Kidney (tissue), 14 donors: ENCODE measurements around the gene CPNE2. TPM values are rescaled to one million over a fixed set of nuclear protein-coding genes. Genes with fewer than 3 reads are reported as not detected.

Experiments
- DNase-seq, 5 donors: peaks; one replicate each; pipeline ENCODE4 v3.0.0-alpha.2; 2013 to 2020
- FAIRE-seq: peaks from 2 replicates; lab custom pipeline; 2012; peaks lifted over from hg19 to GRCh38; lab: Jason Lieb, UNC
- H3K27ac ChIP-seq, 2 donors: one replicate each; pipeline ENCODE4 v1.7.0; 2013; ENCODE audit warnings: low read depth in 2 of 2, low read length in 2 of 2, inconsistent platforms in 1 of 2
- H3K27me3 ChIP-seq: one replicate; pipeline ENCODE4 v1.7.1; 2013; ENCODE audit warnings: low read length, inconsistent platforms; ENCODE audit not compliant: control insufficient read depth, insufficient read depth
- H3K36me3 ChIP-seq, 3 donors: one replicate each; pipeline versions ENCODE4 v1.7.0 to v1.7.1; 2013; ENCODE audit warnings: low read length in 3 of 3, control low read depth in 1 of 3, inconsistent platforms in 1 of 3; ENCODE audit not compliant: insufficient read depth in 3 of 3, control insufficient read depth in 2 of 3
- H3K4me1 ChIP-seq, 3 donors: one replicate each; pipeline versions ENCODE4 v1.7.0 to v1.7.1; 2013; ENCODE audit warnings: low read length in 3 of 3, inconsistent platforms in 1 of 3, low read depth in 1 of 3; ENCODE audit not compliant: control insufficient read depth in 2 of 3, insufficient read depth in 2 of 3
- H3K4me3 ChIP-seq, 3 donors: one replicate each; pipeline versions ENCODE4 v1.7.0 to v1.8.1; 2013; ENCODE audit warnings: low read length in 3 of 3, control low read depth in 1 of 3, inconsistent platforms in 1 of 3
- H3K9ac ChIP-seq, 3 donors: one replicate each; pipeline versions ENCODE4 v1.7.0 to v1.7.1; 2013; ENCODE audit warnings: low read length in 3 of 3, control low read depth in 1 of 3, inconsistent platforms in 1 of 3
- H3K9me3 ChIP-seq, 3 donors: one replicate each; pipeline versions ENCODE4 v1.7.0 to v1.7.1; 2013; ENCODE audit warnings: low read length in 3 of 3, control low read depth in 1 of 3, inconsistent platforms in 1 of 3; ENCODE audit not compliant: control insufficient read depth in 2 of 3, insufficient read depth in 1 of 3
- intact Hi-C: fragments of 100-400 bp; cut with DNase I; formaldehyde crosslinking; loops from one replicate; pipeline ENCODE4 v1.11.1; 2022
- polyA plus RNA-seq: library from polyadenylated mRNA; stranded (reverse); fragments of 350-450 nt; fragmentation: Illumina TruSeq; extraction: RNeasy Lipid Tissue Mini Kit (QIAGEN cat#74804); gene quantifications from one replicate; pipeline ENCODE4 v1.2.3, GENCODE V29; 2014; ENCODE audit warnings: low read depth, low replicate concordance; ENCODE audit not compliant: insufficient read depth
- total RNA-seq: library from RNA; stranded (reverse); fragmentation: NEBNext Ultra II Directional; extraction: Animal tissue kit (Norgen Biotek cat#: 25700); gene quantifications from one replicate; pipeline ENCODE4 v1.2.1, GENCODE V29; 2021
- TF ChIP-seq, protein P1 (sequence below): IDR thresholded peaks from 3 replicates; pipeline ENCODE4 v1.5.1; 2012; ENCODE audit warnings: mild to moderate bottlenecking, moderate library complexity, borderline replicate concordance; ENCODE audit not compliant: insufficient read depth; ENCODE audit errors: extremely low read depth
- donor health status: control.
- donor health status: control.
- donor health status: control.
- donor health status: control.
- donor health status: control.
- donor health status: DM: yes; HTN: yes; CAD: no.
- donor health status: Normal renal cell carcinoma (clear cell type).

CPNE2 gene
- total and polyA plus RNA-seq, 2 donors from 2014 or later: 24.1 to 33.1 TPM

DNA sequence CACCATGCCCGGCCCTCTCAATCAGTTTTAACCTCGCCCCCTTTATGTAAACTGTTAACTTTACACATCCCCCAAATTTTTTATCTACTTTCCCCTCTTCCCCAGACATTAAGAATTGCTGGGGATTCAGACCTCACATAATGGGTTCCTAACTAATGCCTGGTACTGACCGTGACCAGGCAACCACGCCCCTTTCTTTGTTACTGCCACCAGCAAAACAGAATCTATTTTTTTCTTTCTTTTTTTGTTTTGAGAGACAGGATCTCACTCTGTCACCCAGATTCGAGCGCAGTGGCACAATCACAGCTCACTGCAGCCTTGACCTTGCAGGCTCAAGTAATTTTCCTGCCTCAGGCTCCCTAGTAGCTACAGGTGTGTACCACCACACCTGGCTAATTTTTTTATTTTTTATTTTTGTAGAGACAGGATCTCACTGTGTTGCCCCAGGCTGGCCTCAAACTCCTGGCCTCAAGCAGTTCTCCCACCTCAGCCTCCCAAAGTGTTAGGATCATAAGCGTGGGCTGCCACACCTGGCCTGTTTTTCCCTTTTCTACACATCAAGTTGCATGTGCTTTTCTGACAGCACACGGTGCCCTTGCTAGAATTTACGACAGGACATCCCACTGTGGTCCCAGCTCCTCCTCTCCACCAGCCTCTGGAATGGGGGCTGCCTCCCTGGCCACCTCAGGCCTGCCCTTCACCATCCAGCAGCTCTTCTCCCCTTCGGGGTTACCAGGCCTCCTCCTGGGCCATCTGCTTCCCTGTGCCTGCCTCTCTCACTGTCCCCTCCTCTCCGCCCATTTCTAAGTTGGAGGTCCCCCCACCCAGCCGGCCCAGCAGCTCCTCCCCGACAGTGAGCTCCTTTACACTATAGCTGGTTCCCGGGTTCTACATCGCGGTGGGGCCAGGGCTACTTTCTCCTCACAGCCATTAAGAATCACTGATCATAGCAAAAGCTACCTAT, 10.8 kb downstream of the CPNE2 start:
- Histone ChIP-seq H3K36me3 (no peaks in the 10 kb centered on the region), H3K27ac (no peak overlapping the region), H3K9me3 (no peaks in the 10 kb centered on the region), H3K4me3 (no peak overlapping the region), H3K27me3 (no peaks in the 10 kb centered on the region), H3K4me1 (peaks cover 0 to 2% (median 0%) of the 10 kb centered on the region in 3 donors), H3K9ac (no peak overlapping the region)
- TF ChIP-seq, protein P1, sequence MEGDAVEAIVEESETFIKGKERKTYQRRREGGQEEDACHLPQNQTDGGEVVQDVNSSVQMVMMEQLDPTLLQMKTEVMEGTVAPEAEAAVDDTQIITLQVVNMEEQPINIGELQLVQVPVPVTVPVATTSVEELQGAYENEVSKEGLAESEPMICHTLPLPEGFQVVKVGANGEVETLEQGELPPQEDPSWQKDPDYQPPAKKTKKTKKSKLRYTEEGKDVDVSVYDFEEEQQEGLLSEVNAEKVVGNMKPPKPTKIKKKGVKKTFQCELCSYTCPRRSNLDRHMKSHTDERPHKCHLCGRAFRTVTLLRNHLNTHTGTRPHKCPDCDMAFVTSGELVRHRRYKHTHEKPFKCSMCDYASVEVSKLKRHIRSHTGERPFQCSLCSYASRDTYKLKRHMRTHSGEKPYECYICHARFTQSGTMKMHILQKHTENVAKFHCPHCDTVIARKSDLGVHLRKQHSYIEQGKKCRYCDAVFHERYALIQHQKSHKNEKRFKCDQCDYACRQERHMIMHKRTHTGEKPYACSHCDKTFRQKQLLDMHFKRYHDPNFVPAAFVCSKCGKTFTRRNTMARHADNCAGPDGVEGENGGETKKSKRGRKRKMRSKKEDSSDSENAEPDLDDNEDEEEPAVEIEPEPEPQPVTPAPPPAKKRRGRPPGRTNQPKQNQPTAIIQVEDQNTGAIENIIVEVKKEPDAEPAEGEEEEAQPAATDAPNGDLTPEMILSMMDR: no peak
- no peak for FAIRE-seq
- intact Hi-C loops: no loop called here
- DNase-seq: no peak

DNA sequence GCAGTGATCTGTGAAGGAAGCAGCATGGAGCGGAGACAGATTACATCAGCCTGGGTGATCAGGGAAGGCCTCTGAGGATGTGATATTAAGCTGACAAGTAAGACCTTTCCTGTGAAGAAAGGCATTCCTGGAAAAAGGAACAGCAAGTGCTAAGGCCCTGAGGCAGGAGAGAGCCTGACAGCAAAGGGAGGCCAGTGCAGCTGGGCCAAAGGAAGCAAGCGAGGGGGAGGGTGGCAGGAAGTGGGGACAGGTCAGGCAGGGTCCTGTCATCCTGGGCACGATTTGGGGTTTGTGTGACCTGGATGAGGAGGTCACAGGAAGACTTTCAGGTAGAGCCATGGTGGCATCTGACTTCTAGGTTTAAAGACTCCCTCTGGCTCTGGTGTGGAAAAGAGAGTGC, 12.3 kb downstream of the CPNE2 start:
- H3K36me3 ChIP-seq: no peaks in the 10 kb centered on the region
- H3K4me1 ChIP-seq: peaks cover 0 to 4% (median 0%) of the 10 kb centered on the region in 3 donors
- H3K27me3 ChIP-seq: no peaks in the 10 kb centered on the region
- H3K4me3 ChIP-seq: no peak overlapping the region
- intact Hi-C loops: no loop called here
- no peak for FAIRE-seq
- H3K9ac ChIP-seq: no peak overlapping the region
- TF ChIP-seq, protein P1: no peak
- H3K27ac ChIP-seq: no peak overlapping the region
- DNase-seq: no peak
- no peaks in the 10 kb centered on the region for H3K9me3 ChIP-seq

DNA sequence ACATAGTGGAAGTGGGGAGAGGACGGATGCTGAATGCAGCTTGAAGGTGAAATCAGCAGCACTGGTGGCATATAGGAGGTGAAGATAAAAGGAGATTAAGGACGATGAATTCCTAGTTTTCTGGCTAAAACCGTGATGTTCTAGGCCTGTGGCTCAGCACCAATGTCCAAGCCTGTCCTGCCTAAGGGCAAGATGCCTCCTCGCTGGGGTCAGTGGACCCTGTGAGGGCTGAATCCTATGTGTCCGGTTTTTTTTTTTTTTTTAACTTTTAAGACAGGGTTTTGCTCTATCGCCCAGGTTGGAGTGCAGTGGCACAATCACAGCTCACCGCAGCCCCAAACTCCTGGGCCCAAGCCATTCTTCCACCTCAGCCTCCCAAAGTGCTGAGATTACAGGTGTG, 12.8 kb downstream of the CPNE2 start:
- H3K4me1 ChIP-seq: peaks cover 0 to 4% (median 0%) of the 10 kb centered on the region in 3 donors
- H3K36me3 ChIP-seq: no peaks in the 10 kb centered on the region
- FAIRE-seq: no peak
- no peaks in the 10 kb centered on the region for H3K27me3 ChIP-seq
- no peak overlapping the region for H3K4me3 ChIP-seq
- intact Hi-C loops: no loop called here
- TF ChIP-seq, protein P1: no peak
- DNase-seq: no peak
- no peak overlapping the region for H3K9ac ChIP-seq
- no peak overlapping the region for H3K27ac ChIP-seq
- no peaks in the 10 kb centered on the region for H3K9me3 ChIP-seq
